T-cell (primary cell): ENCODE results near the gene CUL7. TPM values are rescaled to one million over a fixed set of nuclear protein-coding genes. Genes with fewer than 3 reads are reported as not detected.

Experiments
- ATAC-seq, 4 experiments: fragments of 200-7000 bp in 3 of 4; fragments of 150-1000 bp in 1 of 4; cut with Tn5 transposase; replicated peaks in 1 of 4; 1 replicate in 3 of 4; 2 replicates in 1 of 4; pipeline ENCODE4 v1.10.0; 2021; ENCODE audit warnings: moderate library complexity in 3 of 4, mild to moderate bottlenecking in 2 of 4, moderate number of reproducible peaks in 1 of 4
- CTCF ChIA-PET, 2 donors: fragments of 300-600 bp; sonication (Branson Sonifier 250); formaldehyde crosslinking; loops; one replicate each; lab custom pipeline; 2022; ENCODE audit warnings: antibody characterized with exemption in 2 of 2; lab: Charles Lee
- POLR2A ChIA-PET, 2 donors: fragments of 300-600 bp; sonication (Branson Sonifier 250); formaldehyde crosslinking; loops; one replicate each; lab custom pipeline; 2022; ENCODE audit warnings: antibody characterized with exemption in 2 of 2; lab: Charles Lee
- DNase-seq, 35 experiments: peaks; one replicate each; pipeline versions ENCODE4 v3.0.0 to v3.0.0-alpha.2; 2013 to 2023
- H3K27ac ChIP-seq: one replicate; pipeline ENCODE4 v1.5.1; 2013; ENCODE audit warnings: low read length
- H3K27me3 ChIP-seq, 2 experiments: replicated peaks in 1 of 2; 1 replicate in 1 of 2; 2 replicates in 1 of 2; pipeline versions ENCODE4 v1.6.1 to v1.7.0; 2013; ENCODE audit warnings: low read length in 1 of 2, mixed read lengths in 1 of 2; ENCODE audit not compliant: control insufficient read depth in 2 of 2, insufficient read depth in 2 of 2; ENCODE audit errors: extremely low read depth in 1 of 2
- H3K36me3 ChIP-seq, 2 donors: 1 replicate in 1 of 2; 2 replicates in 1 of 2; pipeline versions ENCODE4 v1.6.1 to v1.7.0; 2013; ENCODE audit warnings: low read length in 1 of 2; ENCODE audit not compliant: control insufficient read depth in 2 of 2, insufficient read depth in 1 of 2; ENCODE audit errors: extremely low read depth in 1 of 2
- H3K4me1 ChIP-seq, 2 experiments: 1 replicate in 1 of 2; 2 replicates in 1 of 2; pipeline versions ENCODE4 v1.6.1 to v1.7.0; 2013; ENCODE audit warnings: low read length in 2 of 2, mixed read lengths in 1 of 2; ENCODE audit not compliant: insufficient read depth in 2 of 2, control insufficient read depth in 1 of 2; ENCODE audit errors: extremely low read depth in 1 of 2
- H3K4me3 ChIP-seq, 2 donors: 1 replicate in 1 of 2; 2 replicates in 1 of 2; pipeline versions ENCODE4 v1.5.1 to v1.7.0; 2013; ENCODE audit warnings: mild to moderate bottlenecking in 2 of 2, low read length in 1 of 2, moderate library complexity in 1 of 2; ENCODE audit not compliant: control insufficient read depth in 1 of 2; ENCODE audit errors: extremely low read depth in 1 of 2
- H3K9me3 ChIP-seq: 2 replicates; pipeline ENCODE4 v1.7.0; 2013
- H3K27ac Mint-ChIP-seq, 2 donors: one replicate each; pipeline ENCODE4 v1.8.0; 2020 to 2021; ENCODE audit warnings: mild to moderate bottlenecking in 2 of 2, mixed read lengths in 2 of 2
- H3K27me3 Mint-ChIP-seq, 2 donors: one replicate each; pipeline ENCODE4 v1.8.0; 2021 to 2022; ENCODE audit warnings: mixed read lengths in 2 of 2
- H3K36me3 Mint-ChIP-seq: one replicate; pipeline ENCODE4 v1.8.0; 2021; ENCODE audit warnings: mixed read lengths
- H3K4me1 Mint-ChIP-seq, 3 donors: one replicate each; pipeline ENCODE4 v1.8.0; 2020 to 2022; ENCODE audit warnings: mixed read lengths in 3 of 3, mild to moderate bottlenecking in 1 of 3
- H3K4me3 Mint-ChIP-seq, 3 donors: one replicate each; pipeline ENCODE4 v1.8.0; 2020 to 2022; ENCODE audit warnings: mild to moderate bottlenecking in 3 of 3, mixed read lengths in 3 of 3, moderate library complexity in 3 of 3
- H3K9me3 Mint-ChIP-seq, 3 donors: one replicate each; pipeline ENCODE4 v1.8.0; 2020 to 2022; ENCODE audit warnings: mixed read lengths in 3 of 3
- WGBS: methylation state at CpG from one replicate; pipeline ENCODE4 v1.1.5; 2013; ENCODE audit warnings: missing lambda C conversion rate; ENCODE audit not compliant: insufficient coverage; 5-methylcytosine and 5-hydroxymethylcytosine counted together
- total RNA-seq, 35 experiments: library from RNA in 6 of 35; stranded (reverse) in 6 of 35; fragments of 120-200 nt in 1 of 35; gene quantifications; one replicate each; pipeline versions ENCODE4 v1.2.1 to v1.2.4 and lab custom pipeline; 2013 to 2026

CUL7 gene
- total RNA-seq, 5 donors from 2014 or later (not counting 1 experiment from before 2014, with no cell fraction given) = 6.9 to 15.9 (median 11.6) TPM

GRCh38 chr6:43052842-43053544 is 658 bp downstream of the CUL7 start:
- peaks cover 25% of the 10 kb centered on the region for H3K36me3 Mint-ChIP-seq
- WGBS = 17% methylated on average over 22 of the region's 22 CpGs
- ChIA-PET POLR2A (interaction anchor here (0.6 to 1.2 kb wide), 3 partner anchors 34 to 952 kb away, joined by 3 to 5 read pairs (median 3); partner anchors contain the start of gene KLHDC3 (in 1 of the 2)), CTCF (interaction anchor here (0.6 to 1.8 kb wide), 4 partner anchors 30 to 109 kb away, joined by 3 to 11 read pairs (median 4); partner anchors contain the start of gene RRP36 (in 1 of the 2))
- peak in 6 of 35 experiments; percentile 3 to 37 (median 14) for DNase-seq
- peak; percentile 17 to 29 (median 21) for ATAC-seq
- H3K4me3 Mint-ChIP-seq = peak overlapping the region; percentile 87 to 94 (median 93)
- H3K27me3 Mint-ChIP-seq = no peaks in the 10 kb centered on the region
- H3K36me3 ChIP-seq = peaks cover 4 to 43% of the 10 kb centered on the region in 2 donors
- peak overlapping the region; percentile 93 to 95 for H3K27ac Mint-ChIP-seq
- no peaks in the 10 kb centered on the region for H3K27me3 ChIP-seq
- H3K27ac ChIP-seq = peak overlapping the region; percentile 78
- peak overlapping the region; percentile 73 to 87 for H3K4me3 ChIP-seq
- H3K9me3 ChIP-seq = no peaks in the 10 kb centered on the region
- peaks cover 0 to 36% of the 10 kb centered on the region in 2 experiments for H3K4me1 ChIP-seq
- no peaks in the 10 kb centered on the region for H3K9me3 Mint-ChIP-seq
- H3K4me1 Mint-ChIP-seq = peaks cover 40 to 46% (median 45%) of the 10 kb centered on the region in 3 donors

DNA sequence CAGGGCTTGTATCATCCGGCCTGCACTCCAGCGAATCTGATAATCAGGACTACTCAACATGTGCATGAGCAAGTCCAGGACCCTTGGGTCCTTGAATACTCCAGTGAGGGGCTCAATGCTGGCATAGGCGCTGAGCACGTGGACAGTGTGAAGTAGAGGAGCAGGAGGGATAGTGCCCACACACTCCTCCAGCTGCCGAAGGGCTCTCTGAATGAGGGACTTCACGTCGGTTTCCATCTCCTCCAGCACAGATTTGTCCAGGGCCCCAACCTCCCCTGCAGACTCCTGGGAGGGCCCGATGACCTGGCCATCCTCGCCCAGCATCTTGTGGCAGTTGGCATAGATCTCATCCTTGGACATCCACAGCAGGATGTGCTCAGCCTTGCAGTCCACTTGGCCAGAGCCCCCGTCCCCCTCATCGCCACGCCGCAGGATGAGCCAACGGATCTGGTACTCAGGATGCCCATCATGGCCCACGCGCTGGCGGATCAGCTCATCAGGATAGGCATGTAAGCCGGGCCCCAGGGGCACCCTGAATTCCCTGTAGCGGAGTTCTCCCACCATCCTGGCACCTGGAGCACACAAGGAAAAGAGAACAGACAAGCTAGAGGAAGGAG is 1.3 kb downstream of the CUL7 start:
- no peak for DNase-seq
- Mint-ChIP-seq H3K36me3 (peaks cover 27% of the 10 kb centered on the region), H3K27ac (peak overlapping the region; percentile 93 to 95), H3K9me3 (no peaks in the 10 kb centered on the region), H3K4me3 (peak overlapping the region; percentile 87 to 94 (median 93)), H3K4me1 (peaks cover 36 to 42% (median 40%) of the 10 kb centered on the region in 3 donors), H3K27me3 (no peaks in the 10 kb centered on the region)
- Histone ChIP-seq H3K9me3 (no peaks in the 10 kb centered on the region), H3K36me3 (peaks cover 4 to 43% of the 10 kb centered on the region in 2 donors), H3K4me1 (peaks cover 0 to 35% of the 10 kb centered on the region in 2 experiments), H3K27me3 (no peaks in the 10 kb centered on the region), H3K27ac (no peak overlapping the region), H3K4me3 (no peak overlapping the region)
- POLR2A ChIA-PET = interaction anchor here in 1 of 2 donors (0.6 kb wide), 1 partner anchor 952 kb away, joined by 3 read pairs; no protein-coding TSS in a partner anchor
- 98% methylated on average over 16 of the region's 19 CpGs for WGBS
- CTCF ChIA-PET = interaction anchor here in 1 of 2 donors (1.0 kb wide), 1 partner anchor 73 kb away, joined by 4 read pairs; no protein-coding TSS in a partner anchor
- ATAC-seq = no peak

DNA sequence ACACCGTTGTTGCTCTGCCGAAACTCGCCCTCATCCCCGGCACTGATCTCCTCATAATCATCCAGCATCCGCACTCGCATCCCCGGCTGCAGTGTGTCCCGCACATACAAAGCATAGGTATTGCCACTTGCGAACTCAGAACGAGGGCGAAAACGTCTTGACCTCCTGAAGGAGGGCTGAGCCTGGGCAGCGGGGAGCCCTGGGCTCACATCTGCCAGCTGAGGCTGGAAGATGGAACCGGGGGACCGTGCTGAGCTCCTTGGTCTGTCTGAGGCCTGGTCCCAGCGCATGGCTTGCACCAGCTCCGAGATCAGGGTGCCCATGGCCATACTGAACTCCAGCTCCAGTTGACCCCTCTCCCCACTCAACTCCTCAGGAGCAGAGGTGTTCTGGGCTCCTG is 2.7 kb downstream of the CUL7 start:
- Mint-ChIP-seq H3K27ac (peak overlapping the region; percentile 44 to 69), H3K9me3 (no peaks in the 10 kb centered on the region), H3K27me3 (no peaks in the 10 kb centered on the region), H3K4me1 (peaks cover 34 to 42% (median 37%) of the 10 kb centered on the region in 3 donors), H3K4me3 (peak overlapping the region in 1 of 3 donors; percentile 9), H3K36me3 (peaks cover 28% of the 10 kb centered on the region)
- H3K9me3 ChIP-seq = no peaks in the 10 kb centered on the region
- ChIA-PET POLR2A (interaction anchor here (0.7 kb wide), 2 partner anchors 399 to 479 kb away, joined by 3 read pairs; no protein-coding TSS in a partner anchor), CTCF (no interaction called here)
- H3K27ac ChIP-seq = no peak overlapping the region
- H3K4me3 ChIP-seq = no peak overlapping the region
- ATAC-seq = no peak
- H3K27me3 ChIP-seq = no peaks in the 10 kb centered on the region
- DNase-seq = no peak
- H3K36me3 ChIP-seq = peaks cover 9 to 42% of the 10 kb centered on the region in 2 donors
- peaks cover 0 to 35% of the 10 kb centered on the region in 2 experiments for H3K4me1 ChIP-seq
- WGBS = 97% methylated on average over 17 of the region's 17 CpGs

DNA sequence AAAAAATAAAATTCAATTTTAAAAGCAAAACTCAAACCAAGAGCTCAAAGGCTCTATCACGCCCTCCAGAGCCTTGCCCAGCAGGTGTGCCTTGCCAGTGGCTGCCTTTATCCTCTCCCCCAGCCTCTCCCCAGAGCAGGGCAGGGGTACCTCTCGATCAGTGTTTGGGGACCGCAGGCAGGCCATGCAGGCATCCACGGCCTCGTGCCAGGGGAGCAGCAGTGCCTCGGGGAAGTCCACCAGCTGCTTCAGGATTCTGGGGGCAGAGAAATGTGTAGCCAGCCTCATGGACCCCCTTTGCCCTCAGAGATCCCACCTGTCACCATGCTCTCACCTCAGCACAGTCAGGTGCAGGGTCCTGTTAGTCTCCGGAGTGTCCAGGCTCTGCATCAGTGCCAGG is 5.7 kb downstream of the CUL7 start:
- Histone ChIP-seq H3K36me3 (peaks cover 9 to 48% of the 10 kb centered on the region in 2 donors), H3K27ac (no peak overlapping the region), H3K4me1 (peaks cover 0 to 19% of the 10 kb centered on the region in 2 experiments), H3K4me3 (no peak overlapping the region), H3K27me3 (no peaks in the 10 kb centered on the region), H3K9me3 (no peaks in the 10 kb centered on the region)
- ATAC-seq (no peak), DNase-seq (no peak)
- Mint-ChIP-seq H3K9me3 (no peaks in the 10 kb centered on the region), H3K4me1 (peaks cover 21 to 26% (median 25%) of the 10 kb centered on the region in 3 donors), H3K4me3 (no peak overlapping the region), H3K36me3 (peaks cover 36% of the 10 kb centered on the region), H3K27ac (no peak overlapping the region), H3K27me3 (no peaks in the 10 kb centered on the region)
- ChIA-PET CTCF (no interaction called here), POLR2A (no interaction called here)
- WGBS = 95% methylated on average over 7 of the region's 7 CpGs

GRCh38 chr6:43045371-43045930 is 8.2 kb downstream of the CUL7 start:
- WGBS = 95% methylated on average over 11 of the region's 11 CpGs
- DNase-seq (no peak), ATAC-seq (no peak)
- CTCF ChIA-PET = interaction anchor here in 1 of 2 donors (0.6 kb wide), 1 partner anchor 41 kb away, joined by 3 read pairs; no protein-coding TSS in a partner anchor
- Histone ChIP-seq H3K9me3 (no peaks in the 10 kb centered on the region), H3K4me3 (no peak overlapping the region), H3K36me3 (peaks cover 13 to 62% of the 10 kb centered on the region in 2 donors), H3K27ac (no peak overlapping the region), H3K4me1 (no peaks in the 10 kb centered on the region), H3K27me3 (no peaks in the 10 kb centered on the region)
- H3K4me3 Mint-ChIP-seq = no peak overlapping the region
- H3K9me3 Mint-ChIP-seq = no peaks in the 10 kb centered on the region
- peaks cover 42% of the 10 kb centered on the region for H3K36me3 Mint-ChIP-seq
- POLR2A ChIA-PET = no interaction called here
- no peak overlapping the region for H3K27ac Mint-ChIP-seq
- peaks cover under 1 to 2% (median 2%) of the 10 kb centered on the region in 3 donors for H3K4me1 Mint-ChIP-seq
- no peaks in the 10 kb centered on the region for H3K27me3 Mint-ChIP-seq

- ATAC-seq (no peak), DNase-seq (no peak)
- no peaks in the 10 kb centered on the region for H3K27me3 Mint-ChIP-seq
- H3K4me3 Mint-ChIP-seq = no peak overlapping the region
- no peaks in the 10 kb centered on the region for H3K9me3 Mint-ChIP-seq
- H3K36me3 Mint-ChIP-seq = peaks cover 45% of the 10 kb centered on the region
- Histone ChIP-seq H3K27ac (no peak overlapping the region), H3K4me1 (no peaks in the 10 kb centered on the region), H3K9me3 (no peaks in the 10 kb centered on the region), H3K36me3 (peaks cover 12 to 60% of the 10 kb centered on the region in 2 donors), H3K27me3 (no peaks in the 10 kb centered on the region), H3K4me3 (no peak overlapping the region)
- POLR2A ChIA-PET = no interaction called here
- WGBS = 100% methylated on average over 8 of the region's 9 CpGs
- H3K27ac Mint-ChIP-seq = no peak overlapping the region
- no peaks in the 10 kb centered on the region for H3K4me1 Mint-ChIP-seq
- CTCF ChIA-PET = interaction anchor here in 1 of 2 donors (0.9 kb wide), 1 partner anchor 472 kb away, joined by 3 read pairs; no protein-coding TSS in a partner anchor
These were observed 10.3 kb downstream of the CUL7 start for GRCh38 chr6:43043310-43043709.
